ENCODE measurements around the gene ZNF618.
A peak's percentile ranks its signal among the peaks of the same experiment; 100 is the strongest.

Gene ZNF618

DNA sequence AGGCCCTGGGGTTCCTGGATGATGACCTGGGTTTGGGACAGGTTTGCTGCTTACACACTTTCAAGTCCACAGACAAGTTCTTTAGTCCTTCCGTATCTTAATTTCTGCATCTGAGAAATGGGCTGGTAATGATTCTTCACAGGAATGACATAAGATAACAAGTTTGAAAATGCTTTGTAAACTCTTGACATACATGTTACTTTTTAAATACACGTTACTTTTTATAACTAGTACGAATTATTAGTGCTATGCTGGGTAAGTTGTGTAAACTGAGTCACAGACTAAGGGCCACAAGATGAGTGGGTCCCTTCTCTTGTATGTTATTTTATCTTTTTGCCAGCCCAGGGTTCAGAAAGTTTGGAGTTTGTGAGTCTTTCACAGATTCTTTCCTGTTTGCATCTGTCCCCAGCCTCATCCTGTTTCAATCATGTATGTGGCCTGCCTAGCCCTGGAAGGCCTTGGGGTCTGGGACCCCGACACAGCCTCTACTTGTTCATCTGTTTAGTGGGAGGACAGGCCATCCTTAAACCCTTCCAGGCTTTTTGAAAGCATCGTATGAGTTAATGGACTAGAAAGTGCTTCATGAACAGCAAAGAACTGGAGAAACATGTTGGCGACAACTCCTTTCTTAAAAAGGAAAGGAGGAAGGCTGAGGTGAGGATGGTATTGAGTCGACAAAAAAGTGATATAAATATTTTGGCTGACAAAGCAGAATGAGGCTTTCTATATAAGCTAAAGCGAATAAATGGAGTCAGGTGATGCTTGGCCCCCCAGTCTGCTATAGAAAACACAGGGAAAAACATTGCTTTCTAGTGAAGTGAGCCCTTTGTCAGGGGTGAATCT, 9.3 kb downstream of the ZNF618 start:
- no peak for DNase-seq

DNA sequence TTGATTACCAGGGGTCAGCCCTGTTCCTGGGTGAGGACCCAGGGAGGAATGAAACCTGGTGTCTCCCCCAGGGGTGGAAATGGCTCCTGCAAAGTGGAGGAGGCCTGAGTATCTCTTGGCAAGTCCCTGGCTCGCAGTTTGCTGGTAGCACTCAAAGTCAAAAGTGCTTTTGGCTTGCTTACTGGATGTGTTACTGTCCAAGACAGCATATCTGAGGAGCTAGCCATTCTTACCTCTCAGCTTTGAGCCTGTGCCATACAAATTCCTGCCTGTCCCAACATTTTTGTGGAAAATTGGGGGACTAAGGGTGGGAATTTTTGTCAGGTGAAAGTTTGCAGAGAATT, 9.9 kb downstream of the ZNF618 start:
- peak; percentile 26 for DNase-seq

DNA sequence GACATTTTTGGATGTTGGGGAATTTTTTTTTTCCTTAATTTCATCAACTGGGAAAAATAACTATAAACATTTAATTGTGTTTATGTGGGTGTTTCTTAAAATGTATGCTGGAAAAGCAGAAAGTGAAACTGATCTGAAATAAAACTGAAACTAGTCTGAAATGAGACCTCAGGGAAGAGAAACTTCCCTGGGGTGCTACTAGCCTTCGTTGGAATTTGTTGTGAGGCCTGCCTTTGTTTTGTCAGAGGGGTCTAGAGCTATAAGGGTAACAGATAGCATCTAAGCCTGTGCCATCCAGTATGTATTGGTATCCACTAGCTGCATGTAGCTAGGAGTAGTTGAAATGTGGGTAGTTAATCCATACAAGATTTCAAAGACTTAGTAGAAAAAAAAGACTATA, 10.4 kb downstream of the ZNF618 start:
- peak; percentile 85 for DNase-seq

DNA sequence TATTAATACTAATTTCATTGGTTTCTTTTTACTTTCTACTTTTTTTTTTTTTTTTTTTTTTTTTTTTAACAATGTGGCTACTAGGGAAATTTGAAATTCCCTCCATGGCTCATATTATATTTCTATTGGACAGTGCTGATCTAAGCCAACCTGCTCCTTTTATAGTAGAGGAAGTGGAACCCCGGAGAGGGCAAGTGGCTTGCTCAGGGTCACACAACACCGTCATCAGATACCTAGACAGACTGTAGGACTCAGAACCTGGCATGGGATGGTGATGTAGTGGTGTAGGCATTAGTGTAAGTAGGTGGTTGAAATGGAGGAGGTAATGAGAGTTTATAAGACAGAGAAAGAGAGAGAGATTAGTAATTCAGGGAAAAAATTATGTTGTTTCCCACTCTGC, 10.8 kb downstream of the ZNF618 start:
- peak; percentile 74 for DNase-seq

DNA sequence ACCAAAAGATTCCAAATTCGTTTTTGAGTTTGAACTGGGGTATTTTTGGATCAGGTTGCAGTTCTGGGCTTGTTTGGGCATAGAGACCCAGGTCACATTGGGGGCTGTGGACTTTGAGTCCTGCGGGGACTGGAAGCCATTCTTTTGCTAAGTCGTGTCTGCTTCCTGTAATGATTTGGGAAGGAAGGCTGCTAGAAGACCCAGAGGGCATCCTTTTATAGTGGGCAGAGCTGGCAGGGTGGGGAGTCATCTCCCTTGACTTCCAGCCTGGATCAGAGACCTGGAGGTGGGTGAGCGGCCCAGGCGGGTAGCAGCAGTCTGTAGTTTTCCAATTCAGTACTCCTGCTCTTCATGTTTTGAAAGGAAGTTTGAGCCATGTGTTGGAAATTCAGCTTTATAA, 11.3 kb downstream of the ZNF618 start:
- no peak for DNase-seq

DNA sequence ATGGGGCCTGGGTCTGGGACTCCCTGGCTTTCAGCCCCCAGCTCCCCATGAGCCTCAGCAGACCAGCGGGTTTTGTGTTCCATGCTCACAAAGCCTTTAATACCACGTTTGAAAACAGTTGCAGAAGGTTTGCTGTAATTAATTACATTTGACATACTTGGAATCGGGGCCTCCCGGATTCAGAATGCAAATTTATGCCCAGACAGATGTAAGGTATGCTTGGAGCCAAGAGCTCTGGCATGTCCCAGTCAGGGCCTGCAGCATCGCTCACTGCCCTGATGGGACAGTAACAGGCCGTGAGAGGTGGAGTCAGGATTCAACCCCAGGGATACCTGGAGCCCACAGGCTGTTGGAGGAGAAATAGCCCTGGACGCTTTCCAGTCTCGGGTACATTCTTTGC, 12.2 kb downstream of the ZNF618 start:
- DNase-seq = no peak

DNA sequence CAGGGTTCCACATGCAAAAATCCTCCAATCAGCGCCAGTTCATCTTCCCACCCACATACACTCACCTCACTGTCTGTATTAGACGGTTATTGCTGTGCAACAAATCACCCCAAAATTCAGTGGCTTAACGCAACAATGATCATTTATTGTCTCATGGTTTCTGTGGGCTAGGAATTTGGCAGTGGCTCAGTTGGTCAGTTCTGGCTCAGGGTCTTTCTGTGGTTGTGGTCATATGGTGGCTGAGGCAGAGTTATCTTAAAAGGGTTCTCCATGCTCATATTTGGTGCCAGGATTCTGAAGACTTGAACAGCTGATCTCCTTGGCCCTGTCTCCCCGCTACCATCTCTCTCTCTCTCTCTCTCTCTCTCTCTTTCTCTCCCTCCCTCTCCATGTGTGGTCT, 12.9 kb downstream of the ZNF618 start:
- no peak for DNase-seq

DNA sequence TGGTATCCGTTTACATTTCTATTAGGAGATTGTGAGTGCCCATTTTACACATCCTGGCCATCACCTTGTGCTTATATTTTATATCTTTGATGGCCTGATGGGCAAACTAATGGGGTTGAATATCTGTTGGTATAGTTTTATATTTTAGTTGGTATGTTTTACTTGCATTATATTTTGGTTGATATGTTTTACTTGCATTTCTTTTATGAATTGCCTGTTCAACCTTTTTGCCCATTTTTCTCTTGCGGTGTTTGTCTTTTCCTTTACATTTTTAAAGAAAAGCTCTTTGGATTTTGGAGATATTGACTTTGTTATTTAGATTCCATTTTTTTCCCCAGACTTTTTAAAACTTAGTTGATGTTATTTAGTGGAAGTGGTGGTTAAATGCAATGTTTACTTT, 14.6 kb downstream of the ZNF618 start:
- DNase-seq = no peak

DNA sequence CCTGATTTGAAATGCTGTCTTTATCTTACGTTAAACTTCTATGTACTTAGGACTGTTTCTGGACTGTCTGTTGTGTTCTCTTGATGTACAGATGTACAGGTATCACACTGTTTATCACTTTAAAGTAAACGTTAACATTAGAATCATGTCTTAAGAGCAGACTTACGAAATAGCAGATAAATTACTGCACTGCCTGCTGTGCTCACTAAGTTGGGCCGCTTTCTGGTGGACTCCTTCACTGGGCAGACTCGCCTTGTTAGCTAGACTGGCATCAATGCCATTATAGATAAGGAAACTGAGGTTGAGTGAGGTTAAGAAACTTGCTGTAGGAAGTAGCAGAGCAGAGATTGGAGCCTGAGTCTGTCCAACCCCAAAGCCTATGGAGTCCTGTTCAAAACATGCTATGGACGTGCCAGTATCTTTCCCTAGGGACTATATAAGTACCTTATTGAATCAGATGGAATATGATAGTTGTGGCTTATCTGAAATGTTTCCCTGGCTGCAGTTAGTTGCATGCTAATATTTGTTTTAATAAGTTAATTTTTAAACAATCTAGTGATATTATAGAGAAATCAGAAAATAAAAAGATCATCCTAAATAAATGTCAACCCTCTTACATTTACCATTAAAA, 16.9 kb downstream of the ZNF618 start:
- no peak for DNase-seq

DNA sequence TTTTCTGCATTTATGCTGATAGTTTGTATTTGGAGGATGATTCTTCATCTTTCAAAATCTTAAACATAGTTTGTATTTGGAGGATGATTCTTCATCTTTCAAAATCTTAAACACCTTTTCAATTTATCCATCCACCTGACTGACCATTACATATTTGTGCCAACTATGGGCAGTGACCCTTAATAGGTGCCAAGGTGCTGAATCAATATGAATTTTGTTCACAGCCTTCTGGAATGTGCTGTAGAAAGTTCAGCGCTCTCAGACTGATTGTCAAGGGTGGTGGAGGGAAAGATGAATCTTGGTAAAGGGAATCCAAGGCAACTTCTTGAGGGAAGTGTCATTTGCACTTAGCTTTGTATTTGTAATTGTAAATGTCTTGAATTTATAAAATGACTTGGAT, 18.1 kb downstream of the ZNF618 start:
- no peak for DNase-seq

DNA sequence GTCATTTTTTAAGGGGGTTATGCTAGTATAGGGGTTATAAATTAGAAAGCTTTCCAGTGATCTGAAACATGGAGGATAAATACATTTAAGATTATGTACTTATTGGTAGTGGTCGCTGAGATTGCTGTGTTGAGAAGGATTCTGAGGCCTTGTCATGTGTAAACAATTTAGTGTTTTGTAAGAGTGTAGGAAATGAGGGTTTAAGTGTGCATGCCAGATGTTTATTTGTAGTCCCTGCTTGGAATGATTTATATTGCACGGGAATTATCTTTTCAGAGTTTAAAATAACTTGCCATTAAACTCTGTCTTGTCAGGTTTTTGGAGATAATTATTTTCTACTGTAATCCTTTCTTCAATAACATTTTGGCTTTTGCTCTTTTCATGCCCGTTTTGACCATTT, 19.4 kb downstream of the ZNF618 start:
- no peak for DNase-seq

DNA sequence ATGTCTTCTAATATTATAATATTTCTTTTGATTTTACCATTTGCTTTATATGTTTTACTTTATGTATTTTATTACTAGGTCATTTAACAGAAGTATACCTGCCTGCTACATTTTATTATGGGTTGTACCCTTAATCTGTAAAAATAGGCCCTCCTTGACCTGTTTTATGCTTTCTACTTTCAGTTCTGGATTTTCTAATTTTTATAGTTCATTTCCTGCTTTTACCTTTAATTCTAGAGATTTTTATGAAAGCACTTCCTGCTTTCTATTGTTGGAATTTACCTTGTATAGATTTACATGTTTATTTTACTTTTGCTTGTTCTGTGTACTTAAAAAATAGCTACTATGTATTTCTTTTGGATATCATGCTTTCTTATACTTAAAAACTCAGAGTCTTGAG, 20.6 kb downstream of the ZNF618 start:
- no peak for DNase-seq

DNA sequence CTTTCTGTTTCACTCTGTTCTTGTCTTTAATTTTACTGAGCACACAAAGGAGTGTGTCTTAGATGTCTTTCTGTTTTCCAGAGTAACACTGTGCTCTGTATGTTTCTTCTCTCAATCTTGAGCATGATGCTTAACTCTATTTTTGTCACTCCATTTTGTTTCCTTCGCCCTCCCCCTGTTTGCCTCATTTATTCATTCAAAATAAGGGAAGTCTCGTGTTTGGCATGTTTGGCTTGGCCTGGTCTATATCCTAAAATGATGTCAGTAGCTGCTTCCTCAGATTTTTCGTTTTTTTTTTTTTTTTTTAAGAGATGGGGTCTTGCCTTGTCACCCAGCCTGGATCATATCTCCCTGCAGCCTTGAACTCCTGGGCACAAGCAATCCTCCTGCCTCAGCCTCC, 22.0 kb downstream of the ZNF618 start:
- no peak for DNase-seq

DNA sequence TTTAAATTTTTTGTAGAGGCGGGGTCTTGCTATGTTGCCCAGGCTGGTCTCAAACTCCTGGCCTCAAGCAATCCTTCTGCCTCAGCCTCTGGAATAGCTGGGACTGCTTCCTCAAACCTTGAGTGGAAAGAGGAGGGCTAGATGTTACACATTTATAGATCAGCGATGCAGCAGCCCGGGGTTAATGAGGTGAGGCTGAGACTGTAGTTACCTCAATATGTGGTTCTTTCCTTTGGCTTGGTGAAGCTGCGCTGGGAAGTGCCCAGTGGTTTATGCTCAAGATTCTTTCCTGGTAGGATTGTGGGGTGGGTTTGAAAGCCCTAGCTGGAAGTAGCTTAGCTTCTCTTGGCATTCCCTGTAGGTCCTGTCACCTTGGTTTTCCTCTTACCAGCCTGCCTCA, 22.5 kb downstream of the ZNF618 start:
- DNase-seq = no peak

DNA sequence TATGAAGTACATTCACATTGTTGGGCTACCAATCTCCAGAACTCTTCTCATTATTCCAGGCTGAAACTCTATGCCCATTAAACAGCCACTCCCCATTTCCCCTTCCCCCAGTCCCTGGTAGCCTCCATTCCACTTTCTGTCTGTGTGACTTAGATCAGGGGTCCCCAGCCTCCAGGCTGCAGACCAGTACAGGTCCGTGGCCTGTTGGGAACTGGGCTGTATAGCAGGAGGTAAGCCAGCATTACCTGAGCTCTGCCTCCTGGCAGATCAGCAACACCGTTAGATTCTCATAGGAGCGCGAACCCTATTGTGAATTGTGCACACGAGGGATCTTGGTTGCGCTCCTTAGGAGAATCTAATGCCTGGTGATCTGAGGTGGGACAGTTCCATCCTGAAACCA, 23.1 kb downstream of the ZNF618 start:
- DNase-seq = no peak

DNA sequence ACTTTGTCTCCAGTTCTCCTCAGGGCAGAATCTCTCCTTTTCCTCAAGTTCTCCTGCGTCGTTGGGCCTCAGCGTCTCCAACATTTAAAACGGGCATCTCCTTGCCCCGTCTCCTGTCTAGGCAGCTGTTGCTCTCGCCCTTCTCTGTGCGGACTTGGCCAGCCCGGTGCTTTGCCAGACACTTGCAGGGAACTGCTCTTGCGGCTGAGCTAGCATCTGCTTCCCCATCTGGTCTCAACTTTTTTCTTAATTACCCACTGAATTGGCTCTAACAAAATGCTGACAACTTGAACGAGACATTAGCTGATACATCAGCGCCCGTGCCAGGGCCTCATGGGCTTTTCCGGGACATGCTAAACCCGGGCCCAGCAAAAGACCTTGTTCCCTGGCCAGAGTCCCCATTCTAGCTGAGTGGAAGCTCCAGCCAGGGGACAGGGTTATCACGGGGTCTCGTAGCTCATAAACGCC, 25.1 kb downstream of the ZNF618 start:
- no peak for DNase-seq

DNA sequence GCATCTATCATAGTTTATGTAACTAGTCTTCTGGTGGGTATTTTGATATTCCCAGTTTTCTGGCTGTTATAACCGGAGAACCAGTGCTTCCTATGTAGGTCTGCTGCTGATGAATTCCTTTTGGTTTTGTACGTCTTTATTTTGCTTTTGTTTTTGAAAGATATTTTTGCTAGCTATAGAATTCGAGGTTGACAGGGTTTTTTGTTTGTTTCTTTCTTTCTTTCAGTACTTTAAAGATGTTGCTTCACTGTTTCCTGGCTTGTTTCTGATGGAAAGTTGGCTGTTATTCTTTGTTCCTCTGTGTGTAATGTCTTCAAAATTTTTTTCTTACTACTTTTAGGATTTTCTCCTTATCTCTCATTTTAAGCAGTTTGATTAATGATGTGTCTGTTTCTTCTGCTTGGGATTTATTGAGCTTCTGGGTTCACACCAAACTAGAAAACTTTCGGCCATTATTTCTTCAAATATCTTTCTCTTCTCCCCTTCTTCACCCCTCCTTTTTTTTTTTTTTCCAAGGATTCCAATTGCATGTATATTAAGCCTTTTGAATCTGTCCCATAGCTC, 27.5 kb downstream of the ZNF618 start:
- no peak for DNase-seq

DNA sequence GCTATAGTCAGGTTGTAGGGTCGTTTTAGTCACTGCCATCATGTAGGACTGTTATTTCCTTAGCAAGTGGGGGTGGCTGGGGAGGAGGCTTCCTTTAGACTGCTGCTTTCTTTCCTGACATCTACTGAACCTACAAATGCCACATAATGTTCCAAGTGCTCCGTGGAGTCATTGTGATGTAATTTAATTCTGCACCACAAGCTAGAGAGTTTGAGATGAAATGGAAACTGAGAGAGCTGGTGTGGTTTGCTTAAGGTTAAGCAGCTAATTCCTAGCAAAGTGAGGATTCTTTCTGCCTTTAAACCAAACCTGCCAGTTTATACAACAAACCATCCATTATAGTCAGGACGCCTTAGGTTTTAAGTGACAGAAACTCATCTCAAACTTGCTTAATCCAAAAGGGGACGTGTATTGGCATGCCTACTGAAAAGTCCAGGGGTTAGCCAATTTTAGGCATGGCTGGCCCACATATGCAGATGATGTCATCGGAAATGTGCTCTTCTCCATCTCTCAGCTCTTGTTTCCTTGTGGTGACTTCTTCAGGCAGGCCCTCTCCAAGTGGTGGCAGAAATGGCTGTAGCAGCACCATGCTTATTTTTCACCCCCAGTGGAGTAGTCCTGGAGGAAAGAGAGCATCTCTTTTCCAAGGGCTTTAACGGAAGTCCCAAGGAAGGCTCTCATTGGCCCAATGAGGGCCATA, 30.5 kb downstream of the ZNF618 start:
- peak; percentile 81 for DNase-seq

DNA sequence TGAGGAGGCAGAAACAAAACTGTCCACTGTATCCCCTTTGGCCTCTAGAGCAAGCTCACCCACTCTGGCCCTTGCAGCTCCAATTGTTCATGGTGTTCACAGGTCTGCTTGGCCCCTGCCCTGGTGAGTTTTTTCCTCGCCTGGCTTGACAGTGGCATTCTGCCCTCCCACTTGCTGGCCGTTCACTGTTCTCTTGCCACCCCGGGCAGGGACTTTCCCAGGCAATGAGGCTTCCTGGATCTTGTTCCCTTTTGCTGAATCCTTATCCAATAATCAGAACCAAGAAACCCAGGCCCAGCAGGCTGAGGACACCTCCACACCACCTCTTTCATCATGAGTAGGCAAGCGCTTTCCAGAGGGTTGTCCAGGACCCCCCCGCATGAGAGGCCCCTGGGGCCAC, 31.2 kb downstream of the ZNF618 start:
- DNase-seq = peak; percentile 68

DNA sequence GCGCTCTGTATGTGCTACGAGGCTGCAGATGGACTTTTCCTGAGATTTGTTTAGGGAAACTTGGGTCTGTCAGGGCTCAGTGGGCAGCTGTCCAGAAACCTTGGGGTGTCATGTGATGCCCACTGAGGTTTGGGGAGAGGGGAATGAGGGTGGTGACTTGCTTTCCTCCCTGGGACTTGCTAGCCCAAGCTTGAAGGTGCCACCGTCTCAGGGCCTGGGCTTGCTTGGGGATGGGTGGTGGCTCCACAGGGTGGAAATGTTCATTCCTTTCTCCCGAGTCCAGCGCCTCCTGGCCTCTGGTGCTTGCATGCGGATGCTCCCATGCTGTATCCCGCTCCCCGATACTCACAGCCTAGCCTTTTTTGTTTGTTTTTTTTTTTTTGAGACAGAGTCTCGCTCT, 33.3 kb downstream of the ZNF618 start:
- no peak for DNase-seq

DNA sequence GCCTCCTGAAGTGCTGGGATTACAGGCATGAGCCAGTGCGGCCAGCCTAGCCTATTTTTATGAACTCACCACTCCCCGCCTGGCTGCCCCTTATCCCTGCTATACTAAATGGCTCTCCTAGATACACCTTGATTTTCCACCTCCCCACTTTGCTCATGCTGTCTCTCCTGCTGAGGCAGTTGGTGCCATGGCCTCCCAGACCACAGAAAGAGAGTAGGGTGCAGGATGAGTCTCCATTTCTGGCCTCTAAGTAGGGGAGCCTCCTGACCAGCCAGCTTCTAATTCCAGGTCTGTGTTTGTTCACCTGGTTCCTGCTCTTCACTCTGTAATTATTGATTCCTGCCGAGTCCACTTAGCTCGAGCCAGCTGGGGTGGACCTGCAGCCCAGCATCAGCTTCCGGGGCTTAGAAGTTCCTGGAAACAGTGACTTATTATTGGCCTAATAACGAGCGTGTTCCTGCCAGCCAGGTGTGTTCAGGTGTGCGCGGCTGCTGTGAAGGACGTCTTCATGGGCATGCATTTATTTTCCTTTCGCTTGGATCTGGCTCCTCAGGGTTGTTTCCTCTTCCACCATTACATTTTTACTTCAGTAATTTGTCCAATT, 34.0 kb downstream of the ZNF618 start:
- no peak for DNase-seq

DNA sequence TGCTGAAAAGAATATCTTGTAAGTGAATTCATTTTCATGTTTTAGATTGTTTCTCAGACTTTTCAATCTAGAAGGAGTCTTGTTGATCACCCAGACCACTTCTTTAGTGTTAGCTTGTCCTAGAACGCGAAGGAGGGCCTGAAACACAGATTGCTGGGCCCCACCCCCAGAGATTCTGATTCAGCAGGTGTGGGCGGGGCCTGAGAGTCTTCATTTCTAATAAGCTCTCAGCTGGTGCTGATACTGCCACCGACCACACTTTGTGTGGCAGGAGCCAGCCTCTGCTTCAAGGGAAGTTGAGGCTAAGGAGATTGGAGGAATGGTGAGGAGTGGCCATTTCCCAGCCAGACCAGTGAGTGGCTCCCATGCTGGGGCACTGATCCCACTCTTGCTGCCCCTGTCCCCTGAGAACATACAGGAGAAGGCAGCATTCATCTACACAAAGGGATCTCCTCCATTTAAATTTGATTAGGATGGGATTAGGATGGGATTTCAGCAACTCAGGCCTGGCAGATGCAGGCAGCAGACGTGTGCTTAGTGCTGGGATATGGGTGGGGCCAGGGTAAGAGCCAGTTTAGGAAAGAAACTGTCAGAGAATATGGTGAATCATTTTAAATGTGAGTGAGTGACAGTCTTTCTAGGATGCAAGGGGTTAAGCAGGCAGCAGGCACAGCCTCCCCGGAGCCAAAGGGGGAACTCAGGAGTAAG, 35.9 kb downstream of the ZNF618 start:
- DNase-seq = no peak

DNA sequence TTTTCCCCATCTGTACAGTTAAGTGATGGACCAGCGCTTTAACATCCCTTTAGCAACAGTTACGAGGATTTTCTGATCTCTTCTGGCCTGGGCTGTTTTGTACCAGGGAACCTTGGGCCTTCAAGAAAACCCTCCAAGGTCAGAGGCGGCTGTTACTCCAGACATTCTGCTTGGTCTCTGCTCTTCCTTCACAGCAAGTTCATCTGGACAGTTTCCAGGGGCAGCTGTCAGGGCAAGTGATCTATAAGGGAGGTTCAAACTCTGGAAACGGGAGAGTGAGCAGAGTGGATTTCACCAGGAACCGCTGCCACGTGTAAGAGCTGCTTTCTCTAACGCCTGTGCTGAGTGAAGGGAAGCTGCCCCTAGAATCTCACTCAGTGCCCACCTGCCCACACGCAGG, 36.7 kb downstream of the ZNF618 start:
- no peak for DNase-seq

Measured in suppressor macrophage treated with lipopolysaccharide for 4 hours (primary cell).